ENCODE data around the gene TVP23C.
"Not testable (repeated sequence)": the region's sequence is repeated elsewhere in the genome, so short reads cannot be mapped to it uniquely, and the experiment has no call there.

Gene TVP23C

DNA sequence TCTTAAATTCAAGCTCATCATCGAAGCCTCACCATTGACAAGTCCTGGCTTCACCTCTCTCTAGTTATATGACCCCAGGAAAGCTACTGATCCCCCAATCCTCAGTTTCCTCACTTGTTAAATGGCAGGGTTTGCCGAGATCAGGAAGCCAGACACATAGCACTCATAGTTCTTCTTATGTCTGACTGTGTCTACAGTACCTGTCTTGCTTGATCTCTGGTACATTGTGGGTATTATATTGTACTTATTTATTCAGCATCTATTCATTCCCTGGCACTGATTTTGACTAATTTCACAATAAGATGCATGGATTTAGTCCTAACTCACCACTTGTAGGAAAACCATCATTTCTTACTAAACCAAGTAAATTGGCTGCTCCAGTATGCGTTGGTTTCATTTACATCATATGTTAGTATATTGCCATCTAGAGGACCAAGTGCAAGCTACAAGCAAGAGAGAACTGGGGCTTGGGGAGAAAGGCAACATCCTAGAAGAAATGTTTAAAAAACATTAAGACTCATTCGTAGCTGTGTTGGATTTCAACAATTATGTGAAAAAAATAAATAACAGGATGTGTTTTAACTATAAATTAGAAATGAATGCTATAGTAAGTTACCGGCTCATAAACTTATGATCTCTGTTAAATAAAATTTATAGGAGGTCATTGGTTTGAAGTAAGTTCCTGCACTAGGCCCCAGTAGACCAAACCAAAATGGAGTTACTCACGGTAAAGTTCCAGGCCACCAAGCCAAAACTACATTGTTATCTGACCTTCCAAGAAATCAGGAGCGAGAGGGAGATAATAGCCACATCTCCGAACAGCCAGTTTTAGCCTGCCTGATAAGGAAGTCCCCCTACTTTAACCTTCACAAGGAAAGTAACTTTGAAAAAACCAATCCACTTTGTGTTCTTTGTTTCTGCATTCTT, 36.7 kb downstream of the TVP23C start:
- not testable (repeated sequence) for DNase-seq

GRCh38 chr17:15524990-15525985, 38.0 kb downstream of the TVP23C start:
- DNase-seq = not testable (repeated sequence)

GRCh38 chr17:15516150-15516549, 47.1 kb downstream of the TVP23C start:
- DNase-seq = no peak

- no peak for DNase-seq
These were observed 48.8 kb downstream of the TVP23C start for GRCh38 chr17:15514469-15514868.

DNA sequence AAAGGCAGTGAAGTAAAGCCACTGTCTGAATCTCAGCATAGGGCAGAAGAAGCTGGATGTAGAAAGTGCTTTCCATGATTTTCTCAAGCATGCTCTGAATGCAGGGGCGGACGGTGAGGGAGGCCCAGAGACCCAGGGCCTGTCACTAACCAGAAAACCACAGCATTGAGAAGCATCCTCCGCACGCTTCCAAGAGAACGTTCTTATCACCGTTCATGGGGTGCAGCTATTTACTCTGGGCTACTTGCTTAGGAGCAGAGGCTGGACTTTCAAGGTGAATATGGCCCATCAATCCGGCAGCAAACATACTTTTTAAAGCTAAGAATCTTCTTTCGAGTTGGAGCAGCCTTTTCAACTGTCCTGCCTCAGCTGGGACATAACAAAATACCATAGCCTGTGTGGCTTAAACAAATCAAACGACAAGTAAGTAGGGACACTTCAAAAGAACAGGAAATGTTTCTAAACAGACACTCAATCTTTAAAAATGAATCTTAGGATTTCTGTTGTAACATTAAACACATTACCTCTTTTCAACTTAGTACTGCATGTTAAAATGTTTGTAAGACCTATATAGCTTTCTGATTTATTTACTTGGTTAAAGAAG, 49.3 kb downstream of the TVP23C start:
- DNase-seq = no peak

DNA sequence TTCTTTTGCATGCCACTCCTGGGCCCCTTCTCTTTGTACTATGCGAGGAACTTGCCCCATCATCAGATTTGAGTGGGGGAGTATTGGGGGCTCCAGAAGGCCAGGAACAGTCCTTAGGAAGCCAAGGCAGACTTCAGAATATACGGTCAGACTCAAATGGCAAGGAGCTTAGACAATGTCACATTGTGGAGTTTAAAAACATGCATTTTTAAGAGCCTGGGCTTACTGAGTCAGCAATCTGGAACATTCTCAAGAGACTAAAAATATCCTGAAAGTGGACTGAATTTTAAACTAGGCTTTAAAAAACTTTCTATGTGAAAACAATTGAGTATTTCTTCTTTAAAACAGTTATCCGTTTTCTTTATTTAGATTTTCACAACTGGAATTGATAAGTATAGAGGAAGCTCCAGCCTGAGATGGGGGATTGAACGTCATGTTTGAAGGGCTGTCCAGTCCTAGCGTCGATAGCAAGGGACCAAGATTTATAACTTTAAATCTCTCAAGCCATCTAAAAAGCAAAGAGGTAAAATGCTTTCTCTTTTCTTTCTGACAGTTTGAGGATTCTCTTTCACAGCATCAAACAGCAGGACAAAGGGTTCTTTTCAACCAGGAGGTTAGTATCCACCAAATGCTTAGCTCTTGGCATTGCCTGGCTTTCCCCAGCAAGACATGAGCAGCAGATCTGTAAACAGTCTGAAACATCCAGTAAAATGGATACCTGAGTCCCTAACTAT, 50.1 kb downstream of the TVP23C start:
- no peak for DNase-seq

DNA sequence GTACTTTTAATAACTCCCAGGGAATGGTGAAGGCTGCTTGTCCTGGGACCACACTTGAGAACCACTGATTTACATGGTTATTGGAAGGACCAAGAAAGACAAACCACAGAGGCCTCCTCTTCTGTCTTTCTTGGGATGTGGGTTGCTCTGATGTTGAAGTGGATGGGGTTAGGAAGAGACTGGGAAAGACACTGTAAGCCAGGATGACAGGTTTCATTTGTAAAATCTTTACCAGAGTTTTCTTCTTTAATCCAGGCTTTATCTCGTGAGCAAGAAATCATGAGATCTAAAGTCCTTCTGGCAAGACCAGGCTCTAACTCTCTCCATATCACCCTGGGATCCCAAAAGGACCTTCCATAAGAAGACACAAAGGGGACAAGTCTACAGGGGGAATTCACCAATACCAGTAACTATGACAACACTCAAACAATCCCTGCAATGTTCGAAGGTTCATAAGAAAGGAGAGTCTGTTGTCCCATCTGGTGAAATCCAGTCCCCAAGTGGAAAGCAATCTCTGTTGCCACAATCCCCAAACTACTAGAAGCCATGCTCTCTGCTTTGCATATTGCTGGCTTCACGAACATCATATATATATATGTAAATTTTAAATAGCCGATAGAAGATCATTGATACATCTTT, 51.1 kb downstream of the TVP23C start:
- no peak for DNase-seq

GRCh38 chr17:15511142-15511541, 52.1 kb downstream of the TVP23C start:
- no peak for DNase-seq

DNA sequence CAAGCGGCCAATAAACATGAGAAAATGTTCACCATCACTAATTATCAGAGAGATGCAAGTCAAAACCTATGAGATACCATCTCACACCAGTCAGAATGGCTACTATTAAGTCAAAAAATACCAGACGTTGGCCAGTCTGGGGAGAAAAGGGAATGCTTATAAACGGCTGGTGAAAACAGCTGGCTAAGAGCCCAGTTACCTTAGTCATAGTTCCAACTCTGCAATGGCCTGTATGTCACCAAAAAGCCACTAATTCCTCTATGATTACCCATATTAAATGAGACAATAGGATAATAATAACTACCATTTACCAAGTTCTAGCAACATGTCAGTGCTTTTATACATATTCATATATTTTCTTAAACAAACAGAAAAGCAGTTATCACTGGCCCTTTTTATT, 52.9 kb downstream of the TVP23C start:
- no peak for DNase-seq

DNA sequence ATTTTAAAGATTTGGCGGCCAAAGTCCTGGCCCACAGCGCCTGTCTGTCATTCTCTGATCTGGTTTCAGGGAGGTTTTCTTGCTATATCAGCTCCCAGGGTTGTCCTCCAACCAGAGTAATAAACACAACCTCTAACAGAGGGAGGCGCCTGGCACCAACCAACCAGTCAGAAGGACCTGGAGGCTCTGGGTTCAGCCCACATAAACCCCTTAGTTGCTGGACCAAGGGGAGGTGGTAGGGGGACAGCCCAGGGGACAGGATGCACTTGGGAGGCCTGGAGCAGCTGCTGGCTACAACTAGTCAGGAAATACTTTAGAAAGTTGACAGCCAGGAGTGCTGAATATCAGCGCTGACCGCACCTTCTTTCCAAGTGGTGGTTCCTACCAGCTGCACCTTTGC, 54.2 kb downstream of the TVP23C start:
- no peak for DNase-seq

DNA sequence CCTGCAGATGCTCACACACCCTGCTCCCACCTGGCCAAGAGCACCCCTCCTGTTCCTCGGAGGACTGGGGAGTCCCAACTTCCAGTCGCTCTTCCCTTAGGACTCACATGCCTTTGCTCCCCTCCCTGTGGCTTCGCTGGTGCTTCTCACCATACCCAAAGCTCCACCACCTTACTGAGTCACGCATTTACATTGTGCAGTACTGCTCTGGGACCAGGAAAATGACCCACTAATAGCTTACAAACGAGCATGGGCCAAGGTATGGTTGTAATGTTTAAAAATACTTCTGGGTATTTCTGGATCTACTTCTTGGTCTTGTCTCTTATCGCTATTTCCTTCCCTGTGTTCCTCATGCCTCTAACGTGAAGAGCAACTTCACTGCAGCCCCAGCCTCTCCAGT, 54.8 kb downstream of the TVP23C start:
- DNase-seq = no peak

- DNase-seq = no peak
These were observed 55.4 kb downstream of the TVP23C start for GRCh38 chr17:15507896-15508295.

- no peak for DNase-seq
These were observed 56.3 kb downstream of the TVP23C start for GRCh38 chr17:15507001-15507400.

DNA sequence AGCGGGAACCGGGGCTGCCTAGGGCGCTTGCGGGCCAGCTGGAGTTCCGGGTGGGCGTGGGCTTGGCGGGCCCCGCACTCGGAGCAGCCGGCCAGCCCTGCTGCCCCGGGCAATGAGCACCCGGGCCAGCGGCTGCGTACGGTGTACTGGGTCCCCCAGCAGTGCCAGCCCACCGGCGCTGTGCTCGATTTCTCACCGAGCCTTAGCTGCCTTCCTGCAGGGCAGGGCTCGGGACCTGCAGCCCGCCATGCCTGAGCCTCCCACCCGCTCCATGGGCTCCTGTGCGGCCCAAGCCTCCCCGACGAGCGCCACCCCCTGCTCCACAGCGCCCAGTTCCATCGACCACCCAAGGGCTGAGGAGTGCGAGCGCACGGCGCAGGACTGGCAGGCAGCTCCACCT, 57.6 kb downstream of the TVP23C start:
- not testable (repeated sequence) for DNase-seq

GRCh38 chr17:15503731-15504130, 59.6 kb downstream of the TVP23C start:
- DNase-seq = no peak

- DNase-seq = no peak
These were observed 60.7 kb downstream of the TVP23C start for GRCh38 chr17:15502369-15503112.

GRCh38 chr17:15501793-15502192, 61.5 kb downstream of the TVP23C start:
- DNase-seq = no peak

- DNase-seq = no peak
These were observed 62.0 kb downstream of the TVP23C start for GRCh38 chr17:15501282-15501681.

DNA sequence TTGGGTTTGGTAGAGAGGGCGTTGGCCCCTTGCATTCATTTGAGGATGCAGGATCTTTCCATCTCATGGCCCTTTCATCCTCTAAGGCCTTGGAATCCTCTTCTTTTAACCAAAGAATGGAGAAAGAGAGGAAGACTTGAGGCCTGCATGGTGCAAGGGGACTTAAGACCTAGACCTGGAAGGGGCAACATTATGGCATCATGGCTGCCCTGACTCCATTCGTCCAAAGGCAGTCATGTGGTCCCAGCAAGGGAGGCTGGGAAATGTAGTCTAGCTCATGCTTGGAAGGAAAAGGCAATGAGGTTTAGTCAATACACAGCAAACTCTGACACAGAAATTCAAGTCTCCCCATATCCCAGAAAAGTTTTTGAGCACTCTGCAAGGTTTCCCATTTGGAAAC, 65.2 kb downstream of the TVP23C start:
- no peak for DNase-seq

DNA sequence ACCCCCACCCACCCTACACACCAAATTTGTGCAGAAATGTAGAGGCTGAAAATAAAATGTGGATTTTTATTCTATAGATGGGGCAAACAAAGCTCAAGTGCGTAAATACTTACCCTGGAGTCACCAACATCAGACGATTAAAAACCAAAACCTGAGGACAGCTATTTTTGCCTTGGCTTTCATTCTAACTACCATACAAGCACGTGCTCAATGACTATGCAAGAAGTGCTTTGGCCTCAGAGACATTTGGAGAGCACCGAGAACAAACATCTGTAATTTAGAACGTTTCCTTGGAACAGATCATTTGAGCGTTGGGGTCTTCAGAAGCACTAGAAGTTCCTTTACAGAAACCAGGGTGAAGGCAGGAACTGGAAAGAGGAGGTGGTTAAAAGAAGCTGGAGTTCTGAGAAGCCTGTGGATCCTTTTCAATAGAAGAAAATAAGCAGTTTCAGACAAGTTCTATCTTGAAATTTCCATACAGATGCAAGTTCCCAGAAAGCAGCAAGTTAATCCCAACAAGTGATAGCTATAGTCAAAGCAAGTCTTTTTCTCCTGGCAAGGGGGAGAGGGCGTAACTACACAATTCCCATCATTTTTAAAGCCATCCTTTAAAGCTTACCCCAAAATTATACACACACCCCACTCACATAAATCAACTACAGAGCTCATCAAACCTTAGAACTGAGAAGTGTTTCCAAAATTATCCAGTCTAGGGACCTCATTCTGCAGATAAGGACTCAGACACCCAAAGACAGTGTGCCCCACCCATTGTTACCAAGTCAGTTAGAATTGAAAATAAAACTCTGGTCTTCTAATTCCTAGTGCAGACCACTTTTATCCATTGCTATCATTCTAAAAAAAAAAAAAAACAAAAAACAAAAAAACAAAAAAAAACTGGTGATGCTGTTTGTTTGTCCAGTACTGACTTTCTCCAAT, 66.3 kb downstream of the TVP23C start:
- DNase-seq = no peak
